ENCODE data around the gene CNP.

DNA sequence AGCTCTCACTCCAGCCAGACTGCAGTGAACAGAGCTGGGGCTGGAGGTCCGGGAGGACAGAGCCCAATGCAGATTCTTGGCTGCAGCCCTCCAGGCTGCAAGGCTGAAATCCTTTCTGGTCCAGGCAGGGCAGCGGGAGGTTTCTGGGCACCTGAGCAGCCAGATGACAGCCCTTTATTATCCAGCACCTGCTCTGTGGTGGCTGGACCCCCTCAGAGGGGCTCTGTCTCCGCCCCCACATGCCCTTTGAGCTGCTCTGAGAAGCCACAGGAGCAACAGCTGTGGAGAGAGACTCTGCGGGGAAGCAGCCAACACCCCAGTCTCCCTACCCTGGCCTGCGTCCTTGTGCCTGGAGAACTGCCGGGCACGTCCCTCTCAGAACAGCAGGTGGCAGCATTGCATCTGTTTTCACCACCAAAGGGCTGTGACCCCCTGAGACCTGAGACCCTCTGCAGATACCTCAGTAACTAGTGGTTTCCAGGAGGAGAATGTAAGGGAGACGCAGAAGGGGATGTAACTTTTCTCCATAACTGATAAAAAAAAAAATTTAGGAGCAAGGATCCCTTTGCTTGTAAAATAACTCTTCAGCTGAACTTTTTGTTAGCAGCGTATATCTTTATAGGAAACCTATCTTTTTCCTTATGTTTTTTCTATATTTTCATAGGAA is 3.7 kb upstream of the CNP start:
- TF ChIP-seq EP300 (IDR thresholded peaks at IDR 0.05; ENCODE audit: borderline replicate concordance) (no peak), MAX (IDR thresholded peaks at IDR 0.05) (no peak), CEBPB (IDR thresholded peaks at IDR 0.05) (no peak), TAF1 (IDR thresholded peaks at IDR 0.05; ENCODE audit: low read depth) (no peak), YY1 (IDR thresholded peaks at IDR 0.05; ENCODE audit: low read depth) (no peak)
- TF ChIP-seq, protein P1, sequence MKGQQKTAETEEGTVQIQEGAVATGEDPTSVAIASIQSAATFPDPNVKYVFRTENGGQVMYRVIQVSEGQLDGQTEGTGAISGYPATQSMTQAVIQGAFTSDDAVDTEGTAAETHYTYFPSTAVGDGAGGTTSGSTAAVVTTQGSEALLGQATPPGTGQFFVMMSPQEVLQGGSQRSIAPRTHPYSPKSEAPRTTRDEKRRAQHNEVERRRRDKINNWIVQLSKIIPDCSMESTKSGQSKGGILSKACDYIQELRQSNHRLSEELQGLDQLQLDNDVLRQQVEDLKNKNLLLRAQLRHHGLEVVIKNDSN (IDR thresholded peaks at IDR 0.05): no peak
